Activated T-cell treated with anti-CD3 and anti-CD28 coated beads for 4 hours (primary cell): ENCODE data around the gene PRPF8.

Experiments
- DNase-seq: peaks from one replicate; pipeline ENCODE4 v3.0.0-alpha.2; 2020

The PRPF8 gene

GRCh38 chr17:1643999-1644492 is 40.6 kb downstream of the PRPF8 start:
- no peak for DNase-seq

- peak; percentile 40 for DNase-seq
Observed at GRCh38 chr17:1643293-1643998, 41.2 kb downstream of the PRPF8 start.

GRCh38 chr17:1641065-1641403 is 43.6 kb downstream of the PRPF8 start:
- DNase-seq: no peak

GRCh38 chr17:1640329-1641064 is 44.2 kb downstream of the PRPF8 start:
- no peak for DNase-seq

GRCh38 chr17:1639549-1640180 is 45.0 kb downstream of the PRPF8 start:
- DNase-seq: no peak

- no peak for DNase-seq
Observed at GRCh38 chr17:1638624-1639300, 45.9 kb downstream of the PRPF8 start.

- DNase-seq: no peak
Observed at GRCh38 chr17:1638171-1638590, 46.5 kb downstream of the PRPF8 start.

GRCh38 chr17:1636732-1637285 is 47.9 kb downstream of the PRPF8 start:
- no peak for DNase-seq

GRCh38 chr17:1635675-1636465 is 48.8 kb downstream of the PRPF8 start:
- no peak for DNase-seq

GRCh38 chr17:1634841-1635650 is 49.6 kb downstream of the PRPF8 start:
- no peak for DNase-seq

- DNase-seq: no peak
Observed at GRCh38 chr17:1630662-1631061, 54.0 kb downstream of the PRPF8 start.

GRCh38 chr17:1629504-1630310 is 55.0 kb downstream of the PRPF8 start:
- peak; percentile 72 for DNase-seq

- peak; percentile 79 for DNase-seq
Observed at GRCh38 chr17:1628856-1629503, 55.7 kb downstream of the PRPF8 start.

GRCh38 chr17:1627982-1628855 is 56.4 kb downstream of the PRPF8 start, which contains the start of gene SLC43A2:
TSS of gene SLC43A2 (minus strand) at chr17:1628834. CDS start at chr17:1627874, 960 bp downstream.
- peak; percentile 61 for DNase-seq

GRCh38 chr17:1627182-1627981 is 57.3 kb downstream of the PRPF8 start:
- DNase-seq: no peak

GRCh38 chr17:1626333-1626732 is 58.3 kb downstream of the PRPF8 start:
- DNase-seq: no peak

- no peak for DNase-seq
Observed at GRCh38 chr17:1625581-1625980, 59.1 kb downstream of the PRPF8 start.

GRCh38 chr17:1625053-1625452 is 59.6 kb downstream of the PRPF8 start:
- no peak for DNase-seq
